Prostate gland (tissue), 2 donors: Measurements from ENCODE around the gene CCDC112. TPM values are rescaled to one million over a fixed set of nuclear protein-coding genes. Genes with fewer than 3 reads are reported as not detected.
"Not testable (repeated sequence)": the region's sequence is repeated elsewhere in the genome, so short reads cannot be mapped to it uniquely, and the experiment has no call there.

ENCODE experiments used
- DNase-seq: peaks from one replicate; pipeline ENCODE4 v3.0.0-alpha.2; 2019; ENCODE audit warnings: low spot score
- H3K27ac ChIP-seq, 2 donors: fragments of 200-600 bp; sonication (generic); 2 replicates each; pipeline ENCODE4 v1.5.1; 2017 to 2019
- H3K27me3 ChIP-seq: fragments of 200-600 bp; sonication (generic); replicated peaks from 2 replicates; pipeline ENCODE4 v1.5.1; 2019; ENCODE audit not compliant: insufficient read depth
- H3K36me3 ChIP-seq, 2 donors: fragments of 200-600 bp; sonication (generic); 1 replicate in 1 of 2; 2 replicates in 1 of 2; pipeline versions ENCODE4 v1.5.1 to v1.8.1; 2017 to 2019
- H3K4me1 ChIP-seq: fragments of 200-600 bp; sonication (generic); replicated peaks from 2 replicates; pipeline ENCODE4 v1.5.1; 2019
- H3K4me3 ChIP-seq, 2 donors: fragments of 200-600 bp; sonication (generic); 2 replicates each; pipeline ENCODE4 v1.5.1; 2017 to 2019
- H3K9me3 ChIP-seq: fragments of 200-600 bp; sonication (generic); 2 replicates; pipeline ENCODE4 v1.5.1; 2017
- POLR2A ChIP-seq: fragments of 450-650 bp; IDR thresholded peaks from one replicate; pipeline ENCODE4 v1.6.1; 2016; ENCODE audit warnings: antibody characterized with exemption, mild to moderate bottlenecking
- POLR2AphosphoS5 ChIP-seq: sonication (generic); formaldehyde crosslinking; IDR thresholded peaks from one replicate; pipeline ENCODE4 v1.6.1; 2017; ENCODE audit warnings: antibody characterized with exemption
- WGBS: methylation state at CpG from one replicate; pipeline ENCODE4 v1.1.5; 2018; 5-methylcytosine and 5-hydroxymethylcytosine counted together
- intact Hi-C: fragments of 100-400 bp; cut with DNase I; formaldehyde crosslinking; loops from one replicate; pipeline ENCODE4 v1.14.2; 2022
- total RNA-seq, 2 donors: library from RNA; depleted of rRNA; stranded (reverse); fragments of >200 nt; gene quantifications; one replicate each; pipeline ENCODE4 v1.1.0, GENCODE V29; 2016
- TF ChIP-seq, protein P1 (sequence below), 4 experiments: fragments of 200-600 bp in 2 of 4; fragments of 450-650 bp in 2 of 4; sonication (generic) in 2 of 4; IDR thresholded peaks; 1 replicate in 3 of 4; 2 replicates in 1 of 4; pipeline ENCODE4 v1.5.1; 2016 to 2019; ENCODE audit warnings: antibody characterized with exemption in 4 of 4, mild to moderate bottlenecking in 2 of 4, moderate library complexity in 2 of 4

The CCDC112 gene
- total RNA-seq, 2 donors from 2014 or later = 9.4 to 12.9 TPM

DNA sequence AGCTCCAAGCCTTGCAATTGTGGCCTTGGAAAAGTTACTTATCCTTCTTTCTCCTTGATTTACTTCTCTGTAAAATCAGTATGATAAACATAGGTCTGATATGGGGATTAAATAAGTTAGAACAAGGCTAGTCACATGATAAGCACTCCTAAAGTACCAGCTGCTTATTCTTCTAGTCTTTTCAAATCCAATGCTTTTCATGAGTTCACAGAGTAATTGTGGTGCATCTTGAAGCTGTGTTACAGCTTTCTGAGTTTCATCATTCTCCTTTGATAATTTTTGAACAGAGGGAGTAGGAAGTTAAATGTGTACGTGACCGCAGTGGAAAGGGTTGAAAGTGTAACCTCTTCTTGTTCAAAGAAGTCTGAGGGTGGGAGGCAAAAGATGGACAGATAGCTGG is 38.8 kb upstream of the CCDC112 start:
- Histone ChIP-seq H3K4me3 (no peak overlapping the region), H3K4me1 (no peaks in the 10 kb centered on the region), H3K9me3 (no peaks in the 10 kb centered on the region), H3K36me3 (no peaks in the 10 kb centered on the region), H3K27ac (no peak overlapping the region), H3K27me3 (no peaks in the 10 kb centered on the region)
- no peak for DNase-seq
- WGBS = 89% methylated on average over 2 of the region's 2 CpGs
- TF ChIP-seq, protein P1, sequence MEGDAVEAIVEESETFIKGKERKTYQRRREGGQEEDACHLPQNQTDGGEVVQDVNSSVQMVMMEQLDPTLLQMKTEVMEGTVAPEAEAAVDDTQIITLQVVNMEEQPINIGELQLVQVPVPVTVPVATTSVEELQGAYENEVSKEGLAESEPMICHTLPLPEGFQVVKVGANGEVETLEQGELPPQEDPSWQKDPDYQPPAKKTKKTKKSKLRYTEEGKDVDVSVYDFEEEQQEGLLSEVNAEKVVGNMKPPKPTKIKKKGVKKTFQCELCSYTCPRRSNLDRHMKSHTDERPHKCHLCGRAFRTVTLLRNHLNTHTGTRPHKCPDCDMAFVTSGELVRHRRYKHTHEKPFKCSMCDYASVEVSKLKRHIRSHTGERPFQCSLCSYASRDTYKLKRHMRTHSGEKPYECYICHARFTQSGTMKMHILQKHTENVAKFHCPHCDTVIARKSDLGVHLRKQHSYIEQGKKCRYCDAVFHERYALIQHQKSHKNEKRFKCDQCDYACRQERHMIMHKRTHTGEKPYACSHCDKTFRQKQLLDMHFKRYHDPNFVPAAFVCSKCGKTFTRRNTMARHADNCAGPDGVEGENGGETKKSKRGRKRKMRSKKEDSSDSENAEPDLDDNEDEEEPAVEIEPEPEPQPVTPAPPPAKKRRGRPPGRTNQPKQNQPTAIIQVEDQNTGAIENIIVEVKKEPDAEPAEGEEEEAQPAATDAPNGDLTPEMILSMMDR (IDR thresholded peaks at IDR 0.05) = no peak
- TF ChIP-seq POLR2AphosphoS5 = no peak
- TF ChIP-seq POLR2A = no peak
- intact Hi-C loops = no loop called here

DNA sequence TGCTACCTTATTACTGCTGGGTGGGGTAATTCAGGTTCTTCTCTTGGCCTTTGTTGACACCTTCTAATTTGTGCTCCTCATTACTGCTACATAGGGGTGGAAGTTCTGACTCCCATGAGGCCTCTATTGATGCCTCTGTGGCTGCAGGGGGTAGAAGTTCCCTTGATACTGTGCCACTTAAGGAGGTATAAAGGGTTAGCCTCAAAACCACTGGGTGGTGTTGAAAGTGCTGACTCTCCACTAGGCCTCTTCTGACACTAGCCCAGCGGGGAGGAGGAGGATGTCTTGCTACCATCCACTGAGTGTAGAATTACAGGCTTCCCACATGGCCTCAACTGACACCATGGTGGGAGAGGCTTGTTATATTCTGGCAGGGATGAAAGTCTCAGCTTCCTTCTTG is 36.7 kb upstream of the CCDC112 start:
- intact Hi-C loops = no loop called here
- 90% methylated on average over 1 of the region's 1 CpG for WGBS
- Histone ChIP-seq H3K27ac (no peak overlapping the region), H3K27me3 (no peaks in the 10 kb centered on the region), H3K4me1 (no peaks in the 10 kb centered on the region), H3K4me3 (no peak overlapping the region), H3K9me3 (no peaks in the 10 kb centered on the region), H3K36me3 (no peaks in the 10 kb centered on the region)
- DNase-seq = no peak
- TF ChIP-seq POLR2AphosphoS5 = no peak
- TF ChIP-seq, protein P1 (IDR thresholded peaks at IDR 0.05) = no peak
- TF ChIP-seq POLR2A = no peak

- H3K27ac ChIP-seq = no peak overlapping the region
- intact Hi-C loops = no loop called here
- no peak overlapping the region for H3K4me3 ChIP-seq
- WGBS = 77% methylated on average over 2 of the region's 2 CpGs
- H3K36me3 ChIP-seq = no peaks in the 10 kb centered on the region
- no peaks in the 10 kb centered on the region for H3K4me1 ChIP-seq
- TF ChIP-seq POLR2AphosphoS5 (no peak), POLR2A (no peak)
- TF ChIP-seq, protein P1 (IDR thresholded peaks at IDR 0.05) = no peak
- no peaks in the 10 kb centered on the region for H3K9me3 ChIP-seq
- DNase-seq = no peak
- no peaks in the 10 kb centered on the region for H3K27me3 ChIP-seq
These were observed 34.4 kb upstream of the CCDC112 start for GRCh38 chr5:115330830-115331229.

DNA sequence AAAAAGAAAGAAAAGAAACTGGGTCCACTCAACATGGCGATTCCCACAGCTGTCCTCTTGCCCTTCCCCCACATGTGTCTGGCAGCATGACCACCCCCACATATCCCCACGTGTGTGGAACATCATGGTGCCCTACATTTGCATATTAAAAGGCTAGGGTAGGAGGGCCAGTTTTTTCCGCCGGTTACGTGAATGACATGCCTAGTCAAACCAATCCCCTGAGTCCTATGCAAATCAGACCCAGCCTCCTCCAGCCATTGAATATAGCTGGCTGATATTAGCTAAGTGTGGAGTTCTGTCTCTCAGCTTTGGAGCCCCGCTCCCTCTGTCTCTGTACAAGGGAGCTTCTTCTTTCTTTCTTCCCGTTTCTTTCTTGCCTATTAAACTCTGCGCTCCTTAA is 33.0 kb upstream of the CCDC112 start:
- Histone ChIP-seq H3K27me3 (no peaks in the 10 kb centered on the region), H3K4me3 (no peak overlapping the region), H3K9me3 (no peaks in the 10 kb centered on the region), H3K36me3 (no peaks in the 10 kb centered on the region), H3K27ac (no peak overlapping the region), H3K4me1 (no peaks in the 10 kb centered on the region)
- intact Hi-C loops = no loop called here
- WGBS = 74% methylated on average over 8 of the region's 8 CpGs
- TF ChIP-seq POLR2A (no peak), POLR2AphosphoS5 (no peak)
- TF ChIP-seq, protein P1 (IDR thresholded peaks at IDR 0.05) = no peak
- no peak for DNase-seq

- H3K27me3 ChIP-seq, intact Hi-C loops, H3K4me3 ChIP-seq, H3K9me3 ChIP-seq, H3K4me1 ChIP-seq, H3K27ac ChIP-seq, DNase-seq, H3K36me3 ChIP-seq: not testable (repeated sequence)
- WGBS = 33% methylated on average over 6 of the region's 6 CpGs
These were observed 32.3 kb upstream of the CCDC112 start for GRCh38 chr5:115328617-115329274.
